CD4-positive, alpha-beta T cell (primary cell): Measurements from ENCODE around the gene ATP5PO. TPM values are rescaled to one million over a fixed set of nuclear protein-coding genes. Genes with fewer than 3 reads are reported as not detected.
A peak's percentile ranks its signal among the peaks of the same experiment; 100 is the strongest.

Experiments
- ATAC-seq: fragments of 200-7000 bp; cut with Tn5 transposase; one replicate; pipeline ENCODE4 v1.10.0; 2022; ENCODE audit warnings: mild to moderate bottlenecking; ENCODE audit not compliant: poor library complexity
- CTCF ChIA-PET: fragments of 350-600 bp; sonication (Branson Sonifier 250); formaldehyde crosslinking; loops from one replicate; lab custom pipeline; 2021; ENCODE audit warnings: antibody characterized with exemption, inconsistent platforms; lab: Charles Lee
- POLR2A ChIA-PET: fragments of 350-600 bp; sonication (Branson Sonifier 250); formaldehyde crosslinking; loops from one replicate; lab custom pipeline; 2021; ENCODE audit warnings: antibody characterized with exemption, inconsistent platforms; lab: Charles Lee
- DNase-seq, 14 experiments: peaks; one replicate each; pipeline ENCODE4 v3.0.0-alpha.2; 2013 to 2020; ENCODE audit warnings: mixed read lengths in 2 of 14
- H3K27ac ChIP-seq, 2 donors: one replicate each; pipeline versions ENCODE4 v1.5.1 to v1.7.0; 2013; ENCODE audit warnings: low read length in 2 of 2, low read depth in 1 of 2, mild to moderate bottlenecking in 1 of 2
- H3K27me3 ChIP-seq, 2 experiments: 1 replicate in 1 of 2; 2 replicates in 1 of 2; pipeline versions ENCODE4 v1.6.1 to v1.7.0; 2013; ENCODE audit warnings: low read length in 2 of 2, control low read depth in 1 of 2, mild to moderate bottlenecking in 1 of 2, moderate library complexity in 1 of 2; ENCODE audit not compliant: insufficient read depth in 2 of 2, control insufficient read depth in 1 of 2
- H3K36me3 ChIP-seq: one replicate; pipeline ENCODE4 v1.6.1; 2013; ENCODE audit warnings: low read length, control low read depth; ENCODE audit not compliant: insufficient read depth
- H3K4me1 ChIP-seq: one replicate; pipeline ENCODE4 v1.6.1; 2013; ENCODE audit warnings: low read length, control low read depth; ENCODE audit not compliant: insufficient read depth
- H3K4me3 ChIP-seq: one replicate; pipeline ENCODE4 v1.5.1; 2013; ENCODE audit warnings: mild to moderate bottlenecking, low read length, moderate library complexity
- H3K9me3 ChIP-seq, 2 experiments: 1 replicate in 1 of 2; 2 replicates in 1 of 2; pipeline versions ENCODE4 v1.6.1 to v1.7.0; 2013; ENCODE audit warnings: low read length in 2 of 2, mild to moderate bottlenecking in 2 of 2, control low read depth in 1 of 2, moderate library complexity in 1 of 2; ENCODE audit not compliant: control insufficient read depth in 1 of 2, insufficient read depth in 1 of 2
- H3K27ac Mint-ChIP-seq: one replicate; pipeline ENCODE4 v1.8.0; 2020; ENCODE audit warnings: mixed read lengths
- H3K27me3 Mint-ChIP-seq: one replicate; pipeline ENCODE4 v1.8.0; 2021; ENCODE audit warnings: mixed read lengths
- H3K36me3 Mint-ChIP-seq: one replicate; pipeline ENCODE4 v1.8.0; 2021; ENCODE audit warnings: low read depth, mixed read lengths
- H3K4me1 Mint-ChIP-seq: one replicate; pipeline ENCODE4 v1.8.0; 2021; ENCODE audit warnings: low read depth, mixed read lengths
- H3K4me3 Mint-ChIP-seq: one replicate; pipeline ENCODE4 v1.8.0; 2020; ENCODE audit warnings: mild to moderate bottlenecking, mixed read lengths
- H3K9me3 Mint-ChIP-seq: one replicate; pipeline ENCODE4 v1.8.0; 2020; ENCODE audit warnings: mixed read lengths
- CTCF ChIP-seq: fragments of 200-600 bp; IDR thresholded peaks from one replicate; pipeline ENCODE4 v1.8.0; 2022; ENCODE audit warnings: antibody characterized with exemption, mild to moderate bottlenecking
- intact Hi-C, 2 experiments: fragments of 100-400 bp; cut with DNase I in 1 of 2; cut with micrococcal nuclease in 1 of 2; formaldehyde crosslinking; loops; one replicate each; pipeline versions ENCODE4 v1.15.1 to v1.9.0; 2023 to 2025; cut with DNase I, micrococcal nuclease
- total RNA-seq, 174 experiments: library from RNA in 2 of 174; stranded (reverse) in 2 of 174; gene quantifications; one replicate each; pipeline ENCODE4 v1.2.3 and lab custom pipeline; 2021 to 2026

ATP5PO gene
- total RNA-seq, 2 experiments from 2014 or later: 143 to 149 TPM

GRCh38 chr21:33924766-33925100, 9.1 kb upstream of the ATP5PO start:
- CTCF ChIA-PET: interaction anchor here (0.7 to 3.8 kb wide), 29 partner anchors 9 to 442 kb away, joined by 3 to 114 read pairs (median 11); partner anchors contain the start of genes ATP5PO, MRPS6 and SLC5A3
- Mint-ChIP-seq H3K27me3 (no peaks in the 10 kb centered on the region), H3K9me3 (no peaks in the 10 kb centered on the region), H3K36me3 (peaks cover 8% of the 10 kb centered on the region), H3K4me1 (peaks cover 12% of the 10 kb centered on the region), H3K4me3 (no peak overlapping the region), H3K27ac (peak overlapping the region; percentile 61)
- peaks cover 11% of the 10 kb centered on the region for H3K4me1 ChIP-seq
- POLR2A ChIA-PET: interaction anchor here (0.6 to 3.3 kb wide), 16 partner anchors 9 to 424 kb away, joined by 3 to 60 read pairs (median 6); partner anchors contain the start of genes MRPS6 and SLC5A3
- TF ChIP-seq CTCF: no peak
- DNase-seq (peak in 2 of 14 experiments; percentile 24 to 27), ATAC-seq (no peak)
- peaks cover 0 to 8% of the 10 kb centered on the region in 2 experiments for H3K9me3 ChIP-seq
- no peaks in the 10 kb centered on the region for H3K27me3 ChIP-seq
- intact Hi-C loops: loop anchor here (1.0 to 10.0 kb wide), 7 partner anchors 53 to 424 kb away; no protein-coding TSS in a partner anchor
- no peak overlapping the region for H3K4me3 ChIP-seq
- H3K36me3 ChIP-seq: no peaks in the 10 kb centered on the region
- no peak overlapping the region for H3K27ac ChIP-seq

GRCh38 chr21:33924079-33924765, 8.6 kb upstream of the ATP5PO start:
- intact Hi-C loops: loop anchor here (1.0 to 10.0 kb wide), 7 partner anchors 53 to 424 kb away; no protein-coding TSS in a partner anchor
- Mint-ChIP-seq H3K9me3 (no peaks in the 10 kb centered on the region), H3K27ac (peak overlapping the region; percentile 61), H3K4me1 (peaks cover 12% of the 10 kb centered on the region), H3K4me3 (no peak overlapping the region), H3K36me3 (peaks cover 8% of the 10 kb centered on the region), H3K27me3 (no peaks in the 10 kb centered on the region)
- peak; percentile 96 for ATAC-seq
- DNase-seq: peak; percentile 82 to 98 (median 91)
- Histone ChIP-seq H3K4me3 (no peak overlapping the region), H3K27ac (no peak overlapping the region), H3K9me3 (peaks cover 0 to 8% of the 10 kb centered on the region in 2 experiments), H3K4me1 (peaks cover 11% of the 10 kb centered on the region), H3K27me3 (no peaks in the 10 kb centered on the region), H3K36me3 (no peaks in the 10 kb centered on the region)
- ChIA-PET POLR2A (interaction anchor here (0.6 to 3.3 kb wide), 22 partner anchors 9 to 424 kb away, joined by 3 to 60 read pairs (median 4); partner anchors contain the start of genes MRPS6 and SLC5A3), CTCF (interaction anchor here (0.6 to 3.8 kb wide), 62 partner anchors 9 to 443 kb away, joined by 3 to 114 read pairs (median 5); partner anchors contain the start of genes ATP5PO, MRPS6 and SLC5A3)
- peak; percentile 88 for TF ChIP-seq CTCF

GRCh38 chr21:33917421-33917820, 1.8 kb upstream of the ATP5PO start:
- CTCF ChIA-PET: interaction anchor here (0.7 kb wide), 1 partner anchor 63 kb away, joined by 4 read pairs; no protein-coding TSS in a partner anchor
- POLR2A ChIA-PET: interaction anchor here (0.8 to 1.2 kb wide), 2 partner anchors 28 to 431 kb away, joined by 3 read pairs; no protein-coding TSS in a partner anchor

More at GRCh38 chr21:33917421-33917820, 1.8 kb upstream of the ATP5PO start:
- H3K4me1 ChIP-seq: peaks cover 19% of the 10 kb centered on the region
- H3K36me3 ChIP-seq: peaks cover 11% of the 10 kb centered on the region
- no peaks in the 10 kb centered on the region for H3K27me3 ChIP-seq
- TF ChIP-seq CTCF: no peak
- H3K9me3 ChIP-seq: no peaks in the 10 kb centered on the region
- no peak overlapping the region for H3K27ac ChIP-seq
- H3K27ac Mint-ChIP-seq: no peak overlapping the region
- no peak overlapping the region for H3K4me3 ChIP-seq
- intact Hi-C loops: loop anchor here in 1 of 2 experiments (10.0 kb wide), 1 partner anchor 273 kb away; the partner anchor contains the start of genes CRYZL1 and ITSN1
- DNase-seq: no peak
- H3K36me3 Mint-ChIP-seq: peaks cover 30% of the 10 kb centered on the region
- peaks cover 38% of the 10 kb centered on the region for H3K4me1 Mint-ChIP-seq
- no peaks in the 10 kb centered on the region for H3K27me3 Mint-ChIP-seq
- H3K4me3 Mint-ChIP-seq: no peak overlapping the region
- no peaks in the 10 kb centered on the region for H3K9me3 Mint-ChIP-seq
- ATAC-seq: no peak
